Measurements from ENCODE around the gene BCAS3.

The BCAS3 gene

GRCh38 chr17:61411011-61411260 is 733.3 kb downstream of the BCAS3 start:
- no peak for DNase-seq (ENCODE audit: low read depth)

GRCh38 chr17:61411261-61412142 is 733.9 kb downstream of the BCAS3 start:
- no peak for DNase-seq (ENCODE audit: low read depth)

- DNase-seq (ENCODE audit: low read depth), result peak; percentile 72
Observed at GRCh38 chr17:61412143-61412859, 734.6 kb downstream of the BCAS3 start.

- DNase-seq (ENCODE audit: low read depth), result no peak
Observed at GRCh38 chr17:61412860-61413660, 735.4 kb downstream of the BCAS3 start.

GRCh38 chr17:61413661-61414126 is 736.0 kb downstream of the BCAS3 start:
- DNase-seq (ENCODE audit: low read depth), result no peak

- DNase-seq (ENCODE audit: low read depth), result no peak
Observed at GRCh38 chr17:61414141-61414935, 736.7 kb downstream of the BCAS3 start.

GRCh38 chr17:61414936-61415251 is 737.2 kb downstream of the BCAS3 start:
- no peak for DNase-seq (ENCODE audit: low read depth)

GRCh38 chr17:61415374-61416210 is 737.9 kb downstream of the BCAS3 start:
- no peak for DNase-seq (ENCODE audit: low read depth)

- no peak for DNase-seq (ENCODE audit: low read depth)
Observed at GRCh38 chr17:61416211-61416539, 738.5 kb downstream of the BCAS3 start.

GRCh38 chr17:61416540-61417363 is 739.1 kb downstream of the BCAS3 start:
- DNase-seq (ENCODE audit: low read depth), result peak; percentile 59

GRCh38 chr17:61418449-61418848 is 740.8 kb downstream of the BCAS3 start:
- no peak for DNase-seq (ENCODE audit: low read depth)

GRCh38 chr17:61419496-61420046 is 741.9 kb downstream of the BCAS3 start:
- DNase-seq (ENCODE audit: low read depth), result no peak

GRCh38 chr17:61420052-61420451 is 742.4 kb downstream of the BCAS3 start:
- DNase-seq (ENCODE audit: low read depth), result no peak

GRCh38 chr17:61420745-61421398 is 743.2 kb downstream of the BCAS3 start:
- DNase-seq (ENCODE audit: low read depth), result no peak

- no peak for DNase-seq (ENCODE audit: low read depth)
Observed at GRCh38 chr17:61421460-61421859, 743.8 kb downstream of the BCAS3 start.

GRCh38 chr17:61422116-61422799 is 744.6 kb downstream of the BCAS3 start:
- DNase-seq (ENCODE audit: low read depth), result no peak

GRCh38 chr17:61422869-61423268 is 745.2 kb downstream of the BCAS3 start:
- no peak for DNase-seq (ENCODE audit: low read depth)

- no peak for DNase-seq (ENCODE audit: low read depth)
Observed at GRCh38 chr17:61423967-61424649, 746.5 kb downstream of the BCAS3 start.
